IPS DF 4.7 (cell line): ENCODE data around the gene PSRC1.
"Not testable (repeated sequence)": the region's sequence is repeated elsewhere in the genome, so short reads cannot be mapped to it uniquely, and the experiment has no call there.

ENCODE experiments used
- DNase-seq: peaks from one replicate; pipeline ENCODE4 v3.0.0-alpha.2; 2013; ENCODE audit warnings: low spot score; ENCODE audit errors: extremely low read depth

Gene PSRC1

GRCh38 chr1:109282952-109283747, at the start of gene PSRC1:
Gene PSRC1 (minus strand): TSS chr1:109283145.
- peak; percentile 64 for DNase-seq

GRCh38 chr1:109331113-109331512, 48.2 kb upstream of the PSRC1 start:
- DNase-seq: no peak

GRCh38 chr1:109327285-109327684, 44.3 kb upstream of the PSRC1 start:
- DNase-seq: no peak

GRCh38 chr1:109322974-109323373, 40.0 kb upstream of the PSRC1 start:
- DNase-seq: no peak

GRCh38 chr1:109319114-109319513, 36.2 kb upstream of the PSRC1 start:
- no peak for DNase-seq

GRCh38 chr1:109316506-109316905, 33.6 kb upstream of the PSRC1 start:
- no peak for DNase-seq

GRCh38 chr1:109315288-109315687, 32.3 kb upstream of the PSRC1 start:
- DNase-seq: no peak

- no peak for DNase-seq
Measured at GRCh38 chr1:109314795-109315194, 31.9 kb upstream of the PSRC1 start.

GRCh38 chr1:109312978-109313775, 30.2 kb upstream of the PSRC1 start:
- DNase-seq: no peak

GRCh38 chr1:109312246-109312645, 29.3 kb upstream of the PSRC1 start:
- no peak for DNase-seq

- no peak for DNase-seq
Measured at GRCh38 chr1:109309347-109309746, 26.4 kb upstream of the PSRC1 start.

- DNase-seq: no peak
Measured at GRCh38 chr1:109307274-109308021, 24.5 kb upstream of the PSRC1 start.

GRCh38 chr1:109306832-109307273, 23.9 kb upstream of the PSRC1 start, which contains the start of gene MYBPHL:
Gene MYBPHL (minus strand): TSS chr1:109307011. CDS start chr1:109306991, 20 bp downstream.
- DNase-seq: no peak

- DNase-seq: not testable (repeated sequence)
Measured at GRCh38 chr1:109305991-109306390, 23.0 kb upstream of the PSRC1 start.

- DNase-seq: no peak
Measured at GRCh38 chr1:109304226-109304920, 21.4 kb upstream of the PSRC1 start.

- no peak for DNase-seq
Measured at GRCh38 chr1:109301874-109302273, 18.9 kb upstream of the PSRC1 start.

GRCh38 chr1:109300650-109301151, 17.8 kb upstream of the PSRC1 start:
- DNase-seq: no peak

- no peak for DNase-seq
Measured at GRCh38 chr1:109299558-109300343, 16.8 kb upstream of the PSRC1 start.

- no peak for DNase-seq
Measured at GRCh38 chr1:109298666-109299557, 16.0 kb upstream of the PSRC1 start.
